GM12874 (cell line): ENCODE measurements around the gene TBC1D2.

ENCODE experiments used
- TF ChIP-seq, protein P1 (sequence below): IDR thresholded peaks from 2 replicates; pipeline ENCODE4 v1.5.1; 2011; ENCODE audit warnings: low read depth, mild to moderate bottlenecking, control low read depth, low read length, moderate library complexity; ENCODE audit not compliant: insufficient read depth

Gene TBC1D2

GRCh38 chr9:98247831-98248657, 7.4 kb downstream of the TBC1D2 start:
- TF ChIP-seq, protein P1, sequence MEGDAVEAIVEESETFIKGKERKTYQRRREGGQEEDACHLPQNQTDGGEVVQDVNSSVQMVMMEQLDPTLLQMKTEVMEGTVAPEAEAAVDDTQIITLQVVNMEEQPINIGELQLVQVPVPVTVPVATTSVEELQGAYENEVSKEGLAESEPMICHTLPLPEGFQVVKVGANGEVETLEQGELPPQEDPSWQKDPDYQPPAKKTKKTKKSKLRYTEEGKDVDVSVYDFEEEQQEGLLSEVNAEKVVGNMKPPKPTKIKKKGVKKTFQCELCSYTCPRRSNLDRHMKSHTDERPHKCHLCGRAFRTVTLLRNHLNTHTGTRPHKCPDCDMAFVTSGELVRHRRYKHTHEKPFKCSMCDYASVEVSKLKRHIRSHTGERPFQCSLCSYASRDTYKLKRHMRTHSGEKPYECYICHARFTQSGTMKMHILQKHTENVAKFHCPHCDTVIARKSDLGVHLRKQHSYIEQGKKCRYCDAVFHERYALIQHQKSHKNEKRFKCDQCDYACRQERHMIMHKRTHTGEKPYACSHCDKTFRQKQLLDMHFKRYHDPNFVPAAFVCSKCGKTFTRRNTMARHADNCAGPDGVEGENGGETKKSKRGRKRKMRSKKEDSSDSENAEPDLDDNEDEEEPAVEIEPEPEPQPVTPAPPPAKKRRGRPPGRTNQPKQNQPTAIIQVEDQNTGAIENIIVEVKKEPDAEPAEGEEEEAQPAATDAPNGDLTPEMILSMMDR = no peak

DNA sequence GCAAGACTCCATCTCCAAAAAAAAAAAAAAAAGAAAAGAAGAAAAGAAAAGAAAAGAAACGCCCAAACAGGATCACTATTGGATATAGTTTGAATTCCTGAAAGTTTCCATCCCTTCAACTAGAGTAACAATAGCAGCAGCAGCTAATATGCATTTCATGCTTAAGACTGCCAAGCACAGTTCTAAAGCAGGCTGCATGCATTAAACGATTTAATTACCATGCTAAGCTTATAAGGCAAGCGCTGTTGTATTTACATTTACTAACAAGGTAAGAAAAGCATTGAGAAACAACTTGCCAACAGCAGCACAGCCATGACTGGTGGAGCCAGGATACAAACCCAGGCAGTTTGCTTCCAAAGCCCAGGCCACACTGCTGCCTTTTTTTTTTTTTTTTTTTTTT, 13.0 kb downstream of the TBC1D2 start:
- TF ChIP-seq, protein P1 = no peak

- TF ChIP-seq, protein P1 = no peak
Observed at GRCh38 chr9:98241357-98242300, 13.8 kb downstream of the TBC1D2 start.

- TF ChIP-seq, protein P1 = no peak
Observed at GRCh38 chr9:98240475-98240874, 15.0 kb downstream of the TBC1D2 start.

GRCh38 chr9:98236901-98237487, 18.5 kb downstream of the TBC1D2 start:
- TF ChIP-seq, protein P1 = no peak

GRCh38 chr9:98235126-98235525, 20.3 kb downstream of the TBC1D2 start:
- TF ChIP-seq, protein P1 = no peak

GRCh38 chr9:98234245-98234825, 21.1 kb downstream of the TBC1D2 start:
- TF ChIP-seq, protein P1 = no peak
